AG10803 (cell line): ENCODE results near the gene SORL1.

Source experiments
- DNase-seq: peaks from one replicate; pipeline ENCODE4 v3.0.0; 2010; ENCODE audit warnings: low read depth
- H3K4me3 ChIP-seq: 2 replicates; pipeline ENCODE4 v1.5.1; 2011; ENCODE audit warnings: mild to moderate bottlenecking, low read length, control low read depth
- TF ChIP-seq, protein P1 (sequence below): conservative IDR thresholded peaks from 2 replicates; pipeline ENCODE4 v1.5.1; 2011; ENCODE audit warnings: mild to moderate bottlenecking, low read length, control low read depth, inconsistent platforms

The SORL1 gene

GRCh38 chr11:121508449-121508848 lies 56.3 kb downstream of the SORL1 start:
- no peak overlapping the region for H3K4me3 ChIP-seq
- DNase-seq = no peak
- TF ChIP-seq, protein P1, sequence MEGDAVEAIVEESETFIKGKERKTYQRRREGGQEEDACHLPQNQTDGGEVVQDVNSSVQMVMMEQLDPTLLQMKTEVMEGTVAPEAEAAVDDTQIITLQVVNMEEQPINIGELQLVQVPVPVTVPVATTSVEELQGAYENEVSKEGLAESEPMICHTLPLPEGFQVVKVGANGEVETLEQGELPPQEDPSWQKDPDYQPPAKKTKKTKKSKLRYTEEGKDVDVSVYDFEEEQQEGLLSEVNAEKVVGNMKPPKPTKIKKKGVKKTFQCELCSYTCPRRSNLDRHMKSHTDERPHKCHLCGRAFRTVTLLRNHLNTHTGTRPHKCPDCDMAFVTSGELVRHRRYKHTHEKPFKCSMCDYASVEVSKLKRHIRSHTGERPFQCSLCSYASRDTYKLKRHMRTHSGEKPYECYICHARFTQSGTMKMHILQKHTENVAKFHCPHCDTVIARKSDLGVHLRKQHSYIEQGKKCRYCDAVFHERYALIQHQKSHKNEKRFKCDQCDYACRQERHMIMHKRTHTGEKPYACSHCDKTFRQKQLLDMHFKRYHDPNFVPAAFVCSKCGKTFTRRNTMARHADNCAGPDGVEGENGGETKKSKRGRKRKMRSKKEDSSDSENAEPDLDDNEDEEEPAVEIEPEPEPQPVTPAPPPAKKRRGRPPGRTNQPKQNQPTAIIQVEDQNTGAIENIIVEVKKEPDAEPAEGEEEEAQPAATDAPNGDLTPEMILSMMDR = no peak

DNA sequence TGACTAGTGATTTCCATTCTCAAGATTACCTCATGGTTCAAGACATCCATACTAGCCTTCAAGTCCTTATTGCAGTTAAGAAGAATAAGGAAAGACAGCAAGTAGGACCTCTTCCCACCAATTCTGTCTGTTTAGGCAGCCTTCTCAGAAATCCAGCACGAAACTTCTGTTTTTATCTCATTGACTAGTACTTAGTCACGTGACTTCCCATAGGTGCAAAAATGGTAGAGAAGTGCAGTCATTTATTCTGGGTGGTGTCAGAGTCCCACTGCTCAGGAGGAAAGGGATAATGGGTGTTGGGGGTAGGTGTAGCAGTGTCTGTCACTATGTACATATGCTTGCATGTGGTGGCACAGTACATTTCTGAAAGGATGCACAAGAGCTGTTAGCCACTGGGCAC lies 58.3 kb downstream of the SORL1 start:
- TF ChIP-seq, protein P1 = no peak
- no peak overlapping the region for H3K4me3 ChIP-seq
- no peak for DNase-seq

GRCh38 chr11:121512468-121513465 lies 60.7 kb downstream of the SORL1 start:
- no peak for DNase-seq
- TF ChIP-seq, protein P1 = no peak
- H3K4me3 ChIP-seq = no peak overlapping the region

- H3K4me3 ChIP-seq = no peak overlapping the region
- DNase-seq = no peak
- TF ChIP-seq, protein P1 = no peak
Measured at GRCh38 chr11:121513807-121514206, 61.7 kb downstream of the SORL1 start.

- no peak overlapping the region for H3K4me3 ChIP-seq
- TF ChIP-seq, protein P1 = no peak
- DNase-seq = no peak
Measured at GRCh38 chr11:121514432-121515334, 62.6 kb downstream of the SORL1 start.

DNA sequence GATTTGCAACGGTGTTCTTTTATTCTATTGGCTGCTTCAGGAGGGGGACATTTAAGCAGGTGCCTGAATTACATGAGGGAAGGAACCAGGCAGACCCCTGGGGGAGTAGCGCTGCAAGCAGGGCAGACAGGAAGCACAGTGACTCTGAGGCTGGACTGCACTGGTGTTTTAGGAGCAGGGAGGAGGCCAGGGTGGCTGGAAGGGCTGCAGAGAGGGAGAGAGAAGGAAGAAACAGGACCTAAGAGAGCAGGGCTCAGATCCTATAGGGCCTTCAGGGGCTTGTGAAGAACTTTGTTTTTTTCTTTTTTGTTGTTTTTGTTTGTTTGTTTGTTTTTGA lies 63.2 kb downstream of the SORL1 start:
- TF ChIP-seq, protein P1 = no peak
- no peak overlapping the region for H3K4me3 ChIP-seq
- DNase-seq = no peak
